OCI-LY3 (cell line): ENCODE data around the gene PREX1.

ENCODE experiments used
- EZH2phosphoT487 ChIP-seq: fragments of 200-600 bp; shearing (Covaris generic); IDR thresholded peaks from 2 replicates; pipeline ENCODE4 v1.6.1; 2018; ENCODE audit warnings: antibody characterized with exemption, mixed run types, low read depth
- TF ChIP-seq, protein P1 (sequence below): fragments of 200-600, 300-600 bp; sonication (generic); IDR thresholded peaks from 2 replicates; pipeline ENCODE4 v1.5.1; 2014; ENCODE audit warnings: antibody characterized with exemption, low read length, low read depth

DNA sequence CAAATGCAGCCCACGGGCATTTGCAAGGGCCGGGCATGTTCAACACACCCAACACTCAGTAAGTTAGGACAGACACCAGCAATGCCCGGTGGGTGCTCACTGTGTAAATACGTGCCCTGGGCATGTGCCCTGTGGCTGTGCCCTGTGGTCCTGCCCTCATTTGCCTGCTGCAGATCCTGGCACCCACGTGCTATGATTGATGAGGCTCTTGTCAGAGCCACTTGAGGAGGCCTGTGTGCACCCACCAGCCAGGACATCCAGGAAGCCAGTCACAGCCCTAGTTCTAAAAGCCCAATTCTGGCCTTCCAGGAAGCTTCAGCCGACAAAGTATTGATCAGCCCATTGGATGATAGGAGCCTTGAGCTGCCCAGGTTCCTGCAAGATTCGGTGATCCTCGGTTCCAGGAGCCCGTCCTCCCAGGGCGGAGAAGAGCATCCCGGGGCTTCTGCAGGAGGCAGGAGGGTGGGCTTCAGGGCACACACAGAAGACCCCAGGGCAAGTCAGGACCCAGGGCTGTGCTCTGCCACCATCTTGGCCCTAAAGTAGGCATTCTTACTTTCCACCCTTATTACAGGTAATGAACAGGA is 223.9 kb downstream of the PREX1 start:
- TF ChIP-seq EZH2phosphoT487 = no peak
- TF ChIP-seq, protein P1, sequence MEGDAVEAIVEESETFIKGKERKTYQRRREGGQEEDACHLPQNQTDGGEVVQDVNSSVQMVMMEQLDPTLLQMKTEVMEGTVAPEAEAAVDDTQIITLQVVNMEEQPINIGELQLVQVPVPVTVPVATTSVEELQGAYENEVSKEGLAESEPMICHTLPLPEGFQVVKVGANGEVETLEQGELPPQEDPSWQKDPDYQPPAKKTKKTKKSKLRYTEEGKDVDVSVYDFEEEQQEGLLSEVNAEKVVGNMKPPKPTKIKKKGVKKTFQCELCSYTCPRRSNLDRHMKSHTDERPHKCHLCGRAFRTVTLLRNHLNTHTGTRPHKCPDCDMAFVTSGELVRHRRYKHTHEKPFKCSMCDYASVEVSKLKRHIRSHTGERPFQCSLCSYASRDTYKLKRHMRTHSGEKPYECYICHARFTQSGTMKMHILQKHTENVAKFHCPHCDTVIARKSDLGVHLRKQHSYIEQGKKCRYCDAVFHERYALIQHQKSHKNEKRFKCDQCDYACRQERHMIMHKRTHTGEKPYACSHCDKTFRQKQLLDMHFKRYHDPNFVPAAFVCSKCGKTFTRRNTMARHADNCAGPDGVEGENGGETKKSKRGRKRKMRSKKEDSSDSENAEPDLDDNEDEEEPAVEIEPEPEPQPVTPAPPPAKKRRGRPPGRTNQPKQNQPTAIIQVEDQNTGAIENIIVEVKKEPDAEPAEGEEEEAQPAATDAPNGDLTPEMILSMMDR = no peak
